ENCODE measurements around the gene MAP3K6.
A peak's percentile ranks its signal among the peaks of the same experiment; 100 is the strongest.

The MAP3K6 gene

DNA sequence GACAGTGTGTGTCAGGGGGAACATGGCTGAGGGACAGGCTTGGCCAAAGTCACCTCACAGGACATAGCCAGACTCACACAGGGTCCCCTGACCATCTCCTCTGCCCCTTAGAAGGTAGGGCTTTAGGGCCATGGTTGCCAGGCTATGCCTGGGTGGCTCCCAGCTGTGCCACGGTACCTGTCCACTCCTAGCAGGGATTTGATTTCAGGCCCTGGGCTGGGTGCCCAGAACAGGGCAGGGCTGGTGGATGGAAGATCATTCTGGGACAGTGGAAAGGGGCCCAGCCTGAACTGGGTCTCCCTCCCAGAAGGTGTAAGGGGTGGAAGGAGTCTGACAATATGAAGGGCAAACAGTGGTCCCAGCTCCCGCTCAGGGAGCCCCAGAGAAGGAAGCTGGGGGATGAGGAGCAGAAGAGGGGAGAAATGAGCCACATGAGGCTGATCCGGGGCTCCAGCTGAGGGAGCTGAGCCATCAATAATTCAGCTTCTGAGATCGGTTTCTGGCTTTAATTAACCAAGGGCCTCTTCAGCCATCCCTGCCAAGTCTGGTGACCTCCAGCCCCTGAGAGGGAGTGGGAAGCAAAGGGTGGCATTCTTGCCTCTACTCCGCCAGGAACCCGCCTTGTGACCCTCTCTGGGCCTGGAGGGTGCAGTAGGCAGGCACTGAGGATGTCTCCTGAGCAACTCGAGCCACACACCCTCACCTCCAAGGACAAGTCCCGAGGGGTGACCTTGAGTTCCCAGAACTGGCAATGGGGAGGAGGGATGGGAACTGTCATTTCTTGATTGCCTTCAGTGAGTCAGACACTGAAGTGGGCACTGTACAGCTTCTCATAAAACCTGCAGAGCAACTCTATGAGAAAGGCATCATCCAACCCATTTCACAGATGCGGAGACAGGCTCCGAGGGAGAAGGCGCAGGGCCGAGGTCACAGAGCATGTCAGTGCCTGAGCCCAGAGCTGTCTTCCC lies 14.3 kb upstream of the MAP3K6 start:
- H3K27me3 ChIP-seq (ENCODE audit: control insufficient read depth in 3 of 3, insufficient read depth in 3 of 3, low read depth in 1 of 3, low read length in 3 of 3), result peaks cover 0 to 43% (median 19%) of the 10 kb centered on the region in 3 experiments
- no peak overlapping the region for H2BK15ac ChIP-seq (ENCODE audit: low read length)
- no peak overlapping the region for H2AK5ac ChIP-seq (ENCODE audit: low read depth, low read length)
- H3K27ac ChIP-seq (replicated peaks; ENCODE audit: low read length), result no peak overlapping the region
- H4K8ac ChIP-seq (ENCODE audit: low read depth, low read length), result no peak overlapping the region
- H3K9ac ChIP-seq (ENCODE audit: low read depth, low read length, poor library complexity), result no peak overlapping the region
- H2BK120ac ChIP-seq (ENCODE audit: low read depth, low read length), result no peak overlapping the region
- H3K4me2 ChIP-seq (ENCODE audit: insufficient read depth, low read length, poor library complexity, severe bottlenecking), result no peak overlapping the region
- no peak overlapping the region for H2AFZ ChIP-seq (ENCODE audit: low read length)
- no peak overlapping the region for H4K91ac ChIP-seq (ENCODE audit: low read depth, low read length, poor library complexity)
- no peak overlapping the region for H3K18ac ChIP-seq (ENCODE audit: low read length)
- H3K9me3 ChIP-seq (replicated peaks in 1 of 2; ENCODE audit: control insufficient read depth in 2 of 2, insufficient read depth in 1 of 2, low read depth in 1 of 2, low read length in 2 of 2), result no peaks in the 10 kb centered on the region
- no peak for DNase-seq (ENCODE audit: low spot score)
- H3K4me3 ChIP-seq (ENCODE audit: low read length in 2 of 2), result no peak overlapping the region
- no peak overlapping the region for H2BK12ac ChIP-seq (ENCODE audit: low read length)
- H3K4ac ChIP-seq (ENCODE audit: low read length), result no peak overlapping the region
- H3K23ac ChIP-seq (ENCODE audit: low read depth, low read length, poor library complexity), result no peak overlapping the region
- H3K4me1 ChIP-seq (ENCODE audit: control insufficient read depth in 2 of 2, insufficient read depth in 1 of 2, low read depth in 1 of 2, low read length in 2 of 2), result peaks cover 0 to 5% of the 10 kb centered on the region in 2 donors
- no CpG with 5 or more reads among the region's 12 CpGs for WGBS, 2 donors (ENCODE audit: extremely low coverage in 2 of 2, insufficient read length in 2 of 2, insufficient replicate concordance in 1 of 2)
- no peak overlapping the region for H3K14ac ChIP-seq (ENCODE audit: low read length)
- no peaks in the 10 kb centered on the region for H3K36me3 ChIP-seq (replicated peaks in 1 of 2; ENCODE audit: control insufficient read depth in 2 of 2, insufficient read depth in 2 of 2, low read length in 2 of 2)
- H2BK5ac ChIP-seq (ENCODE audit: low read length), result no peak overlapping the region
- H3K79me1 ChIP-seq (ENCODE audit: low read depth, low read length), result no peaks in the 10 kb centered on the region

DNA sequence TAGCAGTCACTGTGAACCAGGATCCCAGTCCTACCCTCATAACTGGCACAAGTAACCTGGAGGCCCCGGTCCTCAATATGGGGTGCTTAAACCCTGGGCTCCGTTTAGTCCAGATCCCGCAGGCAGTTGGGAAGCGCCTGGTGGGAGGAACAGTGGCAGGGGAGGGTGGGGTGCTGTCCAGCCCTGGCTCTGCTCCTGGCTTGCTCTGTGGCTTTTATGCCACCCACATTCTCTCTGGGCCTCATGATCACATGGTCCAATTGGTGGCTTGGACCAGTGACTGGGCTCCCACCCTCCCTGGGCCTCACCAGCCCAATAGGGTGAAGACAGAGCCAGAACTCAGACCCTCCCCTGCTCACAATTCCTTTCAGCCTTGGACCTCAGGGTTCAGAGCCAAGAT lies 13.5 kb upstream of the MAP3K6 start:
- no peak overlapping the region for H3K14ac ChIP-seq (ENCODE audit: low read length)
- H3K9me3 ChIP-seq (replicated peaks in 1 of 2; ENCODE audit: control insufficient read depth in 2 of 2, insufficient read depth in 1 of 2, low read depth in 1 of 2, low read length in 2 of 2), result no peaks in the 10 kb centered on the region
- WGBS, 2 donors (ENCODE audit: extremely low coverage in 2 of 2, insufficient read length in 2 of 2, insufficient replicate concordance in 1 of 2), result no CpG with 5 or more reads among the region's 4 CpGs

DNA sequence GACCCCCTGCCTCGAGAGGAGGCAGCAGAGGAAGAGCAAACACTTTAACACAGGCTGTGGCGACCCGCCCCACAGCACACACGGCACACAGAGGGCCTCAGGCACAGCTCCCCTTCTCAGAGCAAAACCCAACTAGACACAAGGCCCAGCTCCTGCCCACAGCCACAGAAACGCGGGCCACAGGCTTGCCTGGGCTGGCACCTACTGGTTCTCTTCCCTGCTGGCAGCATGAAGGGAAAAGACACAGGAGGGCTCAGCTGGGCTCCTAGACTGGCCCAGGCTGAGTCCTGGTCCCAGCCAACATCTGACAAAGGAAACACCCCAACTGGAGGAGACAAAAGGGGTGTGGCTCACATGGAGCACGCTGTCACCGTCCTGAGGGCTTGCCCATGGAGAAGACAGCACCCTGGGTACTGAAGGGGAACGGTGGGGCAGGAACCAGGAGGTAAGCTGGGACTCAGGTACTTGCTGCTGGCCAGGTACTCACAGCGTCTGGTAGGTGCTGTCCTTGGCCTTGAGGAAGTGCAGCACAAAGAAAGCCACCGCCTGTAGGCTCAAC lies 12.9 kb upstream of the MAP3K6 start:
- H2BK5ac ChIP-seq (ENCODE audit: low read length), result no peak overlapping the region
- no peaks in the 10 kb centered on the region for H3K36me3 ChIP-seq (replicated peaks in 1 of 2; ENCODE audit: control insufficient read depth in 2 of 2, insufficient read depth in 2 of 2, low read length in 2 of 2)
- H3K4ac ChIP-seq (ENCODE audit: low read length), result no peak overlapping the region
- peak overlapping the region; percentile 26 for H3K18ac ChIP-seq (ENCODE audit: low read length)
- WGBS, 2 donors (ENCODE audit: extremely low coverage in 2 of 2, insufficient read length in 2 of 2, insufficient replicate concordance in 1 of 2), result no CpG with 5 or more reads among the region's 11 CpGs
- H2BK120ac ChIP-seq (ENCODE audit: low read depth, low read length), result no peak overlapping the region
- peak overlapping the region; percentile 37 for H3K23ac ChIP-seq (ENCODE audit: low read depth, low read length, poor library complexity)
- H3K27ac ChIP-seq (replicated peaks; ENCODE audit: low read length), result no peak overlapping the region
- DNase-seq (ENCODE audit: low spot score), result no peak
- H2AK5ac ChIP-seq (ENCODE audit: low read depth, low read length), result peak overlapping the region; percentile 57
- no peak overlapping the region for H4K91ac ChIP-seq (ENCODE audit: low read depth, low read length, poor library complexity)
- peak overlapping the region; percentile 11 for H2BK12ac ChIP-seq (ENCODE audit: low read length)
- H3K4me3 ChIP-seq (ENCODE audit: low read length in 2 of 2), result no peak overlapping the region
- no peak overlapping the region for H4K8ac ChIP-seq (ENCODE audit: low read depth, low read length)
- H3K27me3 ChIP-seq (ENCODE audit: control insufficient read depth in 3 of 3, insufficient read depth in 3 of 3, low read depth in 1 of 3, low read length in 3 of 3), result peaks cover 0 to 43% (median 19%) of the 10 kb centered on the region in 3 experiments
- no peak overlapping the region for H3K14ac ChIP-seq (ENCODE audit: low read length)
- peak overlapping the region; percentile 11 for H2BK15ac ChIP-seq (ENCODE audit: low read length)
- H3K4me1 ChIP-seq (ENCODE audit: control insufficient read depth in 2 of 2, insufficient read depth in 1 of 2, low read depth in 1 of 2, low read length in 2 of 2), result peaks cover 0 to 5% of the 10 kb centered on the region in 2 donors
- H3K9me3 ChIP-seq (replicated peaks in 1 of 2; ENCODE audit: control insufficient read depth in 2 of 2, insufficient read depth in 1 of 2, low read depth in 1 of 2, low read length in 2 of 2), result no peaks in the 10 kb centered on the region
- no peak overlapping the region for H3K9ac ChIP-seq (ENCODE audit: low read depth, low read length, poor library complexity)
- peak overlapping the region; percentile 21 for H2AFZ ChIP-seq (ENCODE audit: low read length)
- H3K4me2 ChIP-seq (ENCODE audit: insufficient read depth, low read length, poor library complexity, severe bottlenecking), result no peak overlapping the region
- H3K79me1 ChIP-seq (ENCODE audit: low read depth, low read length), result no peaks in the 10 kb centered on the region

More for the DNA sequence above, 13.5 kb upstream of the MAP3K6 start:
- no peak overlapping the region for H3K4ac ChIP-seq (ENCODE audit: low read length)
- peak overlapping the region; percentile 11 for H2BK15ac ChIP-seq (ENCODE audit: low read length)
- no peak overlapping the region for H2BK12ac ChIP-seq (ENCODE audit: low read length)
- H2AFZ ChIP-seq (ENCODE audit: low read length), result no peak overlapping the region
- H3K4me3 ChIP-seq (ENCODE audit: low read length in 2 of 2), result no peak overlapping the region
- H4K91ac ChIP-seq (ENCODE audit: low read depth, low read length, poor library complexity), result no peak overlapping the region
- no peak overlapping the region for H3K9ac ChIP-seq (ENCODE audit: low read depth, low read length, poor library complexity)
- no peak overlapping the region for H3K4me2 ChIP-seq (ENCODE audit: insufficient read depth, low read length, poor library complexity, severe bottlenecking)
- no peak overlapping the region for H2BK5ac ChIP-seq (ENCODE audit: low read length)
- no peak for DNase-seq (ENCODE audit: low spot score)
- no peak overlapping the region for H3K23ac ChIP-seq (ENCODE audit: low read depth, low read length, poor library complexity)
- peaks cover 0 to 43% (median 19%) of the 10 kb centered on the region in 3 experiments for H3K27me3 ChIP-seq (ENCODE audit: control insufficient read depth in 3 of 3, insufficient read depth in 3 of 3, low read depth in 1 of 3, low read length in 3 of 3)
- peaks cover 0 to 5% of the 10 kb centered on the region in 2 donors for H3K4me1 ChIP-seq (ENCODE audit: control insufficient read depth in 2 of 2, insufficient read depth in 1 of 2, low read depth in 1 of 2, low read length in 2 of 2)
- H2AK5ac ChIP-seq (ENCODE audit: low read depth, low read length), result no peak overlapping the region
- H2BK120ac ChIP-seq (ENCODE audit: low read depth, low read length), result no peak overlapping the region
- H3K18ac ChIP-seq (ENCODE audit: low read length), result no peak overlapping the region
- no peak overlapping the region for H3K27ac ChIP-seq (replicated peaks; ENCODE audit: low read length)
- no peak overlapping the region for H4K8ac ChIP-seq (ENCODE audit: low read depth, low read length)
- H3K79me1 ChIP-seq (ENCODE audit: low read depth, low read length), result no peaks in the 10 kb centered on the region
- no peaks in the 10 kb centered on the region for H3K36me3 ChIP-seq (replicated peaks in 1 of 2; ENCODE audit: control insufficient read depth in 2 of 2, insufficient read depth in 2 of 2, low read length in 2 of 2)

All from neuronal stem cell (in vitro differentiated cells).